ENCODE results near the gene SLC22A6.

Gene SLC22A6

GRCh38 chr11:62930157-62930556 lies 54.6 kb downstream of the SLC22A6 start:
- FAIRE-seq = no peak

GRCh38 chr11:62928011-62928410 lies 56.8 kb downstream of the SLC22A6 start:
- no peak for FAIRE-seq

GRCh38 chr11:62926680-62927455 lies 57.9 kb downstream of the SLC22A6 start:
- no peak for FAIRE-seq

Data from G401.6 (cell line).